Left renal pelvis (tissue), 4 donors: Measurements from ENCODE around the gene SFPQ. TPM values are rescaled to one million over a fixed set of nuclear protein-coding genes. Genes with fewer than 3 reads are reported as not detected.

ENCODE experiments used
- DNase-seq, 4 donors: peaks; one replicate each; pipeline ENCODE4 v3.0.0-alpha.2; 2013; ENCODE audit warnings: low read depth in 4 of 4, low spot score in 3 of 4
- polyA plus RNA-seq, 4 donors: library from polyadenylated mRNA; unstranded; fragments of 120-200 nt; gene quantifications; one replicate each; pipeline ENCODE4 v1.2.1, GENCODE V29; 2013; ENCODE audit not compliant: insufficient read length in 4 of 4

SFPQ gene
- polyA plus RNA-seq, 4 donors, result 530 to 904 (median 708) TPM

- DNase-seq, result no peak
Observed at GRCh38 chr1:35188578-35189392, 4.2 kb downstream of the SFPQ start.

GRCh38 chr1:35187816-35188342, 5.1 kb downstream of the SFPQ start:
- DNase-seq, result no peak

- DNase-seq, result no peak
Observed at GRCh38 chr1:35186239-35186638, 6.7 kb downstream of the SFPQ start.

GRCh38 chr1:35185200-35185599, 7.7 kb downstream of the SFPQ start:
- no peak for DNase-seq

- DNase-seq, result no peak
Observed at GRCh38 chr1:35184495-35185199, 8.3 kb downstream of the SFPQ start.

- no peak for DNase-seq
Observed at GRCh38 chr1:35181790-35182455, 11.0 kb downstream of the SFPQ start.

GRCh38 chr1:35180776-35181374, 12.1 kb downstream of the SFPQ start:
- DNase-seq, result no peak

GRCh38 chr1:35179908-35180307, 13.0 kb downstream of the SFPQ start:
- no peak for DNase-seq

- DNase-seq, result no peak
Observed at GRCh38 chr1:35178874-35179380, 14.0 kb downstream of the SFPQ start.

- DNase-seq, result no peak
Observed at GRCh38 chr1:35178295-35178695, 14.7 kb downstream of the SFPQ start.

GRCh38 chr1:35177237-35177786, 15.6 kb downstream of the SFPQ start:
- no peak for DNase-seq

GRCh38 chr1:35175602-35176001, 17.3 kb downstream of the SFPQ start:
- DNase-seq, result no peak

- no peak for DNase-seq
Observed at GRCh38 chr1:35175098-35175576, 17.8 kb downstream of the SFPQ start.

- DNase-seq, result no peak
Observed at GRCh38 chr1:35173909-35174540, 18.9 kb downstream of the SFPQ start.

- DNase-seq, result no peak
Observed at GRCh38 chr1:35173491-35173890, 19.5 kb downstream of the SFPQ start.

- no peak for DNase-seq
Observed at GRCh38 chr1:35172022-35172421, 20.9 kb downstream of the SFPQ start.

- no peak for DNase-seq
Observed at GRCh38 chr1:35171579-35171978, 21.4 kb downstream of the SFPQ start.

- DNase-seq, result no peak
Observed at GRCh38 chr1:35164893-35165292, 28.1 kb downstream of the SFPQ start.

- DNase-seq, result no peak
Observed at GRCh38 chr1:35151220-35151619, 41.7 kb downstream of the SFPQ start.
